Mononuclear cell (primary cell): Measurements from ENCODE around the gene RBMX. TPM values are rescaled to one million over a fixed set of nuclear protein-coding genes. Genes with fewer than 3 reads are reported as not detected.
"Not testable (repeated sequence)": the region's sequence is repeated elsewhere in the genome, so short reads cannot be mapped to it uniquely, and the experiment has no call there.

Experiments
- H3K27me3 ChIP-seq: 2 replicates; pipeline ENCODE4 v1.6.0; 2011; ENCODE audit warnings: low read length, control low read depth; ENCODE audit not compliant: insufficient read depth
- H3K4me1 ChIP-seq: 2 replicates; pipeline ENCODE4 v1.5.1; 2011; ENCODE audit warnings: mild to moderate bottlenecking, low read length, control low read depth; ENCODE audit not compliant: insufficient read depth
- H3K4me3 ChIP-seq: 2 replicates; pipeline ENCODE4 v1.5.1; 2011; ENCODE audit warnings: mild to moderate bottlenecking, low read length, moderate library complexity
- H3K9me3 ChIP-seq: 2 replicates; pipeline ENCODE4 v1.5.1; 2011; ENCODE audit warnings: low read depth, mild to moderate bottlenecking, control low read depth, low read length
- total RNA-seq: library from RNA; depleted of rRNA; stranded (reverse); fragments of >200 nt; gene quantifications from one replicate; pipeline ENCODE4 v1.2.3, GENCODE V29; 2012

RBMX gene
- 402 TPM for total RNA-seq

- no peaks in the 10 kb centered on the region for H3K9me3 ChIP-seq
- no peaks in the 10 kb centered on the region for H3K27me3 ChIP-seq
- peaks cover 6% of the 10 kb centered on the region for H3K4me1 ChIP-seq
- H3K4me3 ChIP-seq = peak within 1 kb of the TSS; percentile 94
Observed at GRCh38 chrX:136880452-136881013, at the start of gene RBMX. Gene RBMX, minus strand, starts transcription at chrX:136880725. Its CDS starts 1,298 bp downstream, at chrX:136879427.

- not testable (repeated sequence) for H3K4me1 ChIP-seq, H3K27me3 ChIP-seq, H3K4me3 ChIP-seq, H3K9me3 ChIP-seq
Observed at GRCh38 chrX:136921438-136921837, 40.9 kb upstream of the RBMX start.

GRCh38 chrX:136920001-136920400 is 39.5 kb upstream of the RBMX start:
- H3K4me3 ChIP-seq = no peak overlapping the region
- H3K27me3 ChIP-seq = no peaks in the 10 kb centered on the region
- no peaks in the 10 kb centered on the region for H3K4me1 ChIP-seq
- no peaks in the 10 kb centered on the region for H3K9me3 ChIP-seq

GRCh38 chrX:136916827-136917226 is 36.3 kb upstream of the RBMX start:
- no peaks in the 10 kb centered on the region for H3K9me3 ChIP-seq
- no peaks in the 10 kb centered on the region for H3K4me1 ChIP-seq
- H3K4me3 ChIP-seq = no peak overlapping the region
- no peaks in the 10 kb centered on the region for H3K27me3 ChIP-seq

GRCh38 chrX:136911661-136912060 is 31.1 kb upstream of the RBMX start:
- H3K27me3 ChIP-seq, H3K9me3 ChIP-seq, H3K4me1 ChIP-seq, H3K4me3 ChIP-seq: not testable (repeated sequence)

- Histone ChIP-seq H3K4me1 (no peaks in the 10 kb centered on the region), H3K27me3 (no peaks in the 10 kb centered on the region), H3K9me3 (no peaks in the 10 kb centered on the region), H3K4me3 (no peak overlapping the region)
Observed at GRCh38 chrX:136911253-136911652, 30.7 kb upstream of the RBMX start.

- Histone ChIP-seq H3K4me3 (no peak overlapping the region), H3K27me3 (no peaks in the 10 kb centered on the region), H3K9me3 (no peaks in the 10 kb centered on the region), H3K4me1 (no peaks in the 10 kb centered on the region)
Observed at GRCh38 chrX:136910565-136911035, 30.1 kb upstream of the RBMX start.

GRCh38 chrX:136909706-136910564 is 29.4 kb upstream of the RBMX start:
- H3K4me1 ChIP-seq = no peaks in the 10 kb centered on the region
- no peaks in the 10 kb centered on the region for H3K27me3 ChIP-seq
- no peaks in the 10 kb centered on the region for H3K9me3 ChIP-seq
- peak overlapping the region; percentile 65 for H3K4me3 ChIP-seq

- H3K27me3 ChIP-seq = no peaks in the 10 kb centered on the region
- no peaks in the 10 kb centered on the region for H3K4me1 ChIP-seq
- H3K4me3 ChIP-seq = peak overlapping the region; percentile 65
- no peaks in the 10 kb centered on the region for H3K9me3 ChIP-seq
Observed at GRCh38 chrX:136909119-136909705, 28.7 kb upstream of the RBMX start.

- no peaks in the 10 kb centered on the region for H3K9me3 ChIP-seq
Observed at GRCh38 chrX:136907621-136908020, 27.1 kb upstream of the RBMX start.

GRCh38 chrX:136906921-136907510 is 26.5 kb upstream of the RBMX start:
- Histone ChIP-seq H3K4me1 (no peaks in the 10 kb centered on the region), H3K4me3 (no peak overlapping the region), H3K27me3 (no peaks in the 10 kb centered on the region), H3K9me3 (no peaks in the 10 kb centered on the region)

More at GRCh38 chrX:136907621-136908020, 27.1 kb upstream of the RBMX start:
- no peaks in the 10 kb centered on the region for H3K4me1 ChIP-seq
- H3K4me3 ChIP-seq = no peak overlapping the region
- H3K27me3 ChIP-seq = no peaks in the 10 kb centered on the region

GRCh38 chrX:136904067-136904466 is 23.5 kb upstream of the RBMX start:
- H3K4me3 ChIP-seq, H3K27me3 ChIP-seq, H3K9me3 ChIP-seq, H3K4me1 ChIP-seq: not testable (repeated sequence)

GRCh38 chrX:136900071-136900470 is 19.5 kb upstream of the RBMX start:
- not testable (repeated sequence) for H3K9me3 ChIP-seq, H3K4me3 ChIP-seq, H3K27me3 ChIP-seq, H3K4me1 ChIP-seq

GRCh38 chrX:136899221-136899620 is 18.7 kb upstream of the RBMX start:
- Histone ChIP-seq H3K4me1 (no peaks in the 10 kb centered on the region), H3K9me3 (no peaks in the 10 kb centered on the region), H3K27me3 (no peaks in the 10 kb centered on the region), H3K4me3 (no peak overlapping the region)

GRCh38 chrX:136898752-136899151 is 18.2 kb upstream of the RBMX start:
- not testable (repeated sequence) for H3K4me1 ChIP-seq, H3K9me3 ChIP-seq, H3K27me3 ChIP-seq, H3K4me3 ChIP-seq
